Endothelial cell of umbilical vein (primary cell): ENCODE results near the gene SFT2D1.

Source experiments
- CTCF ChIP-seq, 2 donors: IDR thresholded peaks; 1 replicate in 1 of 2; 2 replicates in 1 of 2; pipeline ENCODE4 v1.5.1; 2011; ENCODE audit warnings: low read length in 2 of 2, mild to moderate bottlenecking in 2 of 2, moderate library complexity in 2 of 2, control low read depth in 1 of 2, inconsistent platforms in 1 of 2, low read depth in 1 of 2; ENCODE audit not compliant: insufficient read depth in 1 of 2; ENCODE audit errors: extremely low read depth in 1 of 2
- EZH2 ChIP-seq: IDR thresholded peaks from 2 replicates; pipeline ENCODE4 v1.6.1; 2012; ENCODE audit warnings: borderline replicate concordance, low read depth, mild to moderate bottlenecking, moderate library complexity, low read length, inconsistent platforms; ENCODE audit not compliant: severe bottlenecking
- FOS ChIP-seq: IDR thresholded peaks from 2 replicates; pipeline ENCODE4 v1.6.1; 2011; ENCODE audit warnings: mild to moderate bottlenecking, low read length, moderate library complexity, borderline replicate concordance; ENCODE audit not compliant: insufficient read depth
- GATA2 ChIP-seq: IDR thresholded peaks from 2 replicates; pipeline ENCODE4 v1.7.0; 2011; ENCODE audit warnings: low read depth, mild to moderate bottlenecking, moderate library complexity, mixed read lengths, low read length; ENCODE audit not compliant: insufficient read length, insufficient read depth
- JUN ChIP-seq: IDR thresholded peaks from 2 replicates; pipeline ENCODE4 v1.6.1; 2011; ENCODE audit warnings: borderline replicate concordance, low read depth; ENCODE audit not compliant: insufficient read length, insufficient read depth
- MYC ChIP-seq: IDR thresholded peaks from one replicate; pipeline ENCODE4 v1.6.1; 2011; ENCODE audit warnings: mild to moderate bottlenecking, low read depth, low read length
- POLR2A ChIP-seq: IDR thresholded peaks from 2 replicates; pipeline ENCODE4 v1.6.1; 2012; ENCODE audit warnings: low read depth, mild to moderate bottlenecking, control low read depth, low read length
- POLR2AphosphoS5 ChIP-seq: IDR thresholded peaks from 2 replicates; pipeline ENCODE4 v1.6.1; 2012; ENCODE audit warnings: low read depth, mild to moderate bottlenecking, control low read depth, low read length, moderate library complexity; ENCODE audit not compliant: insufficient read depth
- TF ChIP-seq, protein P1 (sequence below): IDR thresholded peaks from 2 replicates; pipeline ENCODE4 v1.6.1; 2011; ENCODE audit not compliant: insufficient read depth, insufficient read length

DNA sequence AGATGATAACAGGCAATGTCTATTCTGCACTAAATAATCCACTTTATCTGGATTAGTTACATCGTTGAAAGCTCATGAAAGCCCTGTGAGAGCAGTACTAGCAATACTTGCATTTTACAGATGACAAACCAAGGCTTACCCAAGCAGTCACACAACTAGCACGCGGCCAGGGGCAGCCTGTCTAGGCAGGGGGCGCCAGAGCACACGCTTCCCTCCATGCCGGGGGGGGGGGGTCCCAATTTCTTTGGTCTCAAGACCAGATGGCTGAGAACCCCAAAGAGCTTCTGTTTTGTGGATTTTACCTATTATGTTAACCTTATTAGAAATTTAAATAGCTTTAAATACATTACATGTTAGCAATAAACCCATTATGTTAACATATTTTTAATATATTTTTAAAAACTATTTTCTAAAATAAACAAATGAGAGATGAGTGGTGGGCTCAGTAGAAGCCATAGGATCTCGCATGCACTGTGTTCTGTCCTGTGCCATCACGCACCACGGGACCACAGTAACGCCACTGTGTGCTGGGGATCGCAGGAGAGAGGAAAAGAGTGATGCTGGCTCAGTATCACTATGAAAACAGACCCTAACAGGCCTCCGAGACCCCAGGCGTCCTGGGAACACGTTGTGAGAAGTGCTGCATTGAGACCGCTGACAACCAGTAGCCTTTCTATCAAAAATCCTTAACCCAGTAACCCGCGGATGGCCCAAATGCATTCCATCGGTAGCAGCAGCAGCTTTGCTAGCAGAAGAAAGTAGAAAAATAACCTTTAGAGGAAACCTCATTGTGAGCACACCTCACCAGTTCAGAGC, 28.9 kb downstream of the SFT2D1 start:
- TF ChIP-seq POLR2A (no peak), CTCF (IDR thresholded peaks at IDR 0.05; ENCODE audit: extremely low read depth in 1 of 2, insufficient read depth in 1 of 2, low read depth in 1 of 2, low read length in 2 of 2) (peak; percentile 73), POLR2AphosphoS5 (no peak), EZH2 (no peak), JUN (no peak), MYC (no peak), GATA2 (no peak), FOS (no peak)
- TF ChIP-seq, protein P1, sequence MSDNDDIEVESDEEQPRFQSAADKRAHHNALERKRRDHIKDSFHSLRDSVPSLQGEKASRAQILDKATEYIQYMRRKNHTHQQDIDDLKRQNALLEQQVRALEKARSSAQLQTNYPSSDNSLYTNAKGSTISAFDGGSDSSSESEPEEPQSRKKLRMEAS: no peak
